PC-9 (cell line): Measurements from ENCODE around the gene KATNB1. TPM values are rescaled to one million over a fixed set of nuclear protein-coding genes. Genes with fewer than 3 reads are reported as not detected.
"Not testable (repeated sequence)": the region's sequence is repeated elsewhere in the genome, so short reads cannot be mapped to it uniquely, and the experiment has no call there.

ENCODE experiments used
- BruUV-seq: library from RNA; stranded (reverse); fragments of 400-500 nt; replicated peaks from 2 replicates; lab custom pipeline; 2021; lab: Mats Ljungman, UMichigan
- CTCF ChIA-PET: fragments of 300-600 bp; sonication (Branson Sonifier 250); formaldehyde crosslinking; loops from one replicate; lab custom pipeline; 2022; ENCODE audit warnings: antibody characterized with exemption; lab: Charles Lee
- POLR2A ChIA-PET: fragments of 300-600 bp; sonication (Branson Sonifier 250); formaldehyde crosslinking; loops from one replicate; lab custom pipeline; 2022; ENCODE audit warnings: antibody characterized with exemption; ENCODE audit not compliant: unreplicated experiment; lab: Charles Lee
- DNase-seq, 2 experiments: peaks; one replicate each; pipeline versions ENCODE4 v3.0.0 to v3.0.0-alpha.2; 2015 to 2022; ENCODE audit warnings: mixed read lengths in 1 of 2
- H2AFZ ChIP-seq: fragments of 200-600 bp; sonication (generic); 2 replicates; pipeline ENCODE4 v1.8.1; 2017; ENCODE audit warnings: antibody characterized with exemption
- H3F3A ChIP-seq: fragments of 200-600 bp; sonication (generic); 2 replicates; pipeline ENCODE4 v1.8.1; 2017; ENCODE audit warnings: antibody characterized with exemption, mild to moderate bottlenecking, low read depth; ENCODE audit not compliant: insufficient read depth
- H3K27ac ChIP-seq: fragments of 200-600 bp; sonication (generic); 2 replicates; pipeline ENCODE4 v1.6.1; 2016; ENCODE audit warnings: mixed run types
- H3K27me3 ChIP-seq: fragments of 200-600 bp; sonication (generic); 2 replicates; pipeline ENCODE4 v1.6.1; 2016; ENCODE audit warnings: low read depth, mixed run types; ENCODE audit not compliant: insufficient read depth
- H3K36me3 ChIP-seq: fragments of 200-600 bp; sonication (generic); 2 replicates; pipeline ENCODE4 v1.6.1; 2016; ENCODE audit warnings: low read depth, mixed run types
- H3K4me1 ChIP-seq: fragments of 200-600 bp; sonication (generic); replicated peaks from 2 replicates; pipeline ENCODE4 v1.6.1; 2016; ENCODE audit warnings: mixed run types; ENCODE audit not compliant: insufficient read depth
- H3K4me2 ChIP-seq: fragments of 200-600 bp; sonication (generic); 2 replicates; pipeline ENCODE4 v1.6.1; 2017; ENCODE audit warnings: mixed run types
- H3K4me3 ChIP-seq: fragments of 200-600 bp; sonication (generic); 2 replicates; pipeline ENCODE4 v1.6.1; 2016; ENCODE audit warnings: mixed run types
- H3K79me2 ChIP-seq: fragments of 200-600 bp; sonication (generic); 2 replicates; pipeline ENCODE4 v1.6.1; 2017; ENCODE audit warnings: low read depth, mixed run types
- H3K9me2 ChIP-seq: fragments of 200-600 bp; sonication (generic); 2 replicates; pipeline ENCODE4 v1.8.1; 2017; ENCODE audit warnings: mild to moderate bottlenecking; ENCODE audit not compliant: insufficient read depth
- H3K9me3 ChIP-seq: fragments of 200-600 bp; sonication (generic); 2 replicates; pipeline ENCODE4 v1.8.1; 2016; ENCODE audit warnings: low read depth; ENCODE audit not compliant: insufficient read depth
- H4K20me1 ChIP-seq: fragments of 200-600 bp; sonication (generic); 2 replicates; pipeline ENCODE4 v1.8.1; 2017; ENCODE audit not compliant: insufficient read depth
- EZH2 ChIP-seq: fragments of 200-600 bp; sonication (generic); IDR thresholded peaks from 2 replicates; pipeline ENCODE4 v1.8.0; 2017; ENCODE audit warnings: antibody characterized with exemption, low read depth
- intact Hi-C: fragments of 100-400 bp; cut with micrococcal nuclease; formaldehyde crosslinking; loops from one replicate; pipeline ENCODE4 v1.10.0; 2022; ENCODE audit not compliant: unreplicated experiment
- total RNA-seq: library from RNA; stranded (reverse); gene quantifications from 2 replicates; pipeline ENCODE4 v1.2.3, GENCODE V29; 2021
- TF ChIP-seq, protein P1 (sequence below): fragments of 200-600 bp; sonication (generic); conservative IDR thresholded peaks from 2 replicates; pipeline ENCODE4 v1.6.1; 2017; ENCODE audit warnings: mixed run types, antibody characterized with exemption, mild to moderate bottlenecking, moderate library complexity

Gene KATNB1
- total RNA-seq, 1 experiment from 2014 or later, result 27.7 TPM

GRCh38 chr16:57774705-57775285 is 39.2 kb downstream of the KATNB1 start:
- peaks cover 7% of the 10 kb centered on the region for H3K36me3 ChIP-seq
- no TSS peak for BruUV-seq
- peaks cover 15% of the 10 kb centered on the region; the same call in 1 of the 2 replicates for H3F3A ChIP-seq
- CTCF ChIA-PET, result no interaction called here
- H3K4me3 ChIP-seq, result no peak overlapping the region
- TF ChIP-seq EZH2, result no peak
- TF ChIP-seq, protein P1, sequence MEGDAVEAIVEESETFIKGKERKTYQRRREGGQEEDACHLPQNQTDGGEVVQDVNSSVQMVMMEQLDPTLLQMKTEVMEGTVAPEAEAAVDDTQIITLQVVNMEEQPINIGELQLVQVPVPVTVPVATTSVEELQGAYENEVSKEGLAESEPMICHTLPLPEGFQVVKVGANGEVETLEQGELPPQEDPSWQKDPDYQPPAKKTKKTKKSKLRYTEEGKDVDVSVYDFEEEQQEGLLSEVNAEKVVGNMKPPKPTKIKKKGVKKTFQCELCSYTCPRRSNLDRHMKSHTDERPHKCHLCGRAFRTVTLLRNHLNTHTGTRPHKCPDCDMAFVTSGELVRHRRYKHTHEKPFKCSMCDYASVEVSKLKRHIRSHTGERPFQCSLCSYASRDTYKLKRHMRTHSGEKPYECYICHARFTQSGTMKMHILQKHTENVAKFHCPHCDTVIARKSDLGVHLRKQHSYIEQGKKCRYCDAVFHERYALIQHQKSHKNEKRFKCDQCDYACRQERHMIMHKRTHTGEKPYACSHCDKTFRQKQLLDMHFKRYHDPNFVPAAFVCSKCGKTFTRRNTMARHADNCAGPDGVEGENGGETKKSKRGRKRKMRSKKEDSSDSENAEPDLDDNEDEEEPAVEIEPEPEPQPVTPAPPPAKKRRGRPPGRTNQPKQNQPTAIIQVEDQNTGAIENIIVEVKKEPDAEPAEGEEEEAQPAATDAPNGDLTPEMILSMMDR, result no peak
- no peaks in the 10 kb centered on the region for H4K20me1 ChIP-seq
- no peaks in the 10 kb centered on the region for H3K9me2 ChIP-seq
- peaks cover 11% of the 10 kb centered on the region for H3K4me1 ChIP-seq
- H3K9me3 ChIP-seq, result no peaks in the 10 kb centered on the region
- peaks cover 4% of the 10 kb centered on the region; the same call in 1 of the 2 replicates for H3K79me2 ChIP-seq
- H2AFZ ChIP-seq, result no peak overlapping the region
- DNase-seq, result no peak
- H3K27me3 ChIP-seq, result no peaks in the 10 kb centered on the region
- H3K27ac ChIP-seq, result no peak overlapping the region
- H3K4me2 ChIP-seq, result no peak overlapping the region
- intact Hi-C loops, result no loop called here
- POLR2A ChIA-PET, result no interaction called here

DNA sequence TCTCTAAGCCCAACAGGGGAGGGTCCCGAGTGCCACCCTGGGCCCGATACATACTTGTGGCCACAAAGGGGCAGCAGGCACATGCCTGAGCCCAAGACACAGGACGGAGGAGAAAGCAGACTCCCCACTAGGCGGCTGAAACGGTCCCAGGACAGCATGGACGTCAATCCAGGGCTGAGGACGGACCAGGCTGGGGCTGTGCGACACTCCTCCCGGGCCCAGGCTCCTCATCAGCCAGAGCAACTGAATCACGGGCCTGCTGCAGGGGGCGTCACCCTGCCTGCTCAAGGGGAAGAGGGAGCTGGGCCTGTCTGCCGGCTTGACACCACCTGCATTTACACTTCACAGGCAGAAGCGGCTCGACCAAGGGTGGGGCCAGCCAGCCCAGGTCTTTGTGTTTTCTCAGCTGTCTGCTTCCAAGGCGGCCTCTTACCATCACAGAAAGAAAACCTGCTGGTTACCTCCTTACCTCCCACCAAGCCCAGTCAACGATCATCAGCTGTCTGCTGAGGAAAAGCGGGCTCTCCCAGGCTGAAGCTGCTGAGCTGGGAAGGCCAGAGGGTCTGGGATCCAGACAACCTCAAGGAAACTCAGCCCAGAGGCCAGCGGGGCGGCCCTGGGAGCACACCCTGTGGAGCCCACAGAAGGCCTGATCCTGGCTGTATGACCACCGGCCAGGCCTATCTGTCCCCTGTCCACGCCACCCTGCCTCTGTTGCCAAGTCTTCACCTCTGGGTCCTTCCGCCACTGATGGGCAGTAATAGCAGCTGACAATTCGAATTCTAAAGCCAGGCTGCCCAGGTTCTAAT is 40.3 kb downstream of the KATNB1 start:
- Histone ChIP-seq H3K27ac (no peak overlapping the region), H3K4me1 (peaks cover 16% of the 10 kb centered on the region), H3K9me2 (no peaks in the 10 kb centered on the region), H3K4me2 (no peak overlapping the region), H3K27me3 (no peaks in the 10 kb centered on the region), H3K4me3 (no peak overlapping the region), H3K36me3 (peaks cover 11% of the 10 kb centered on the region), H3F3A (peaks cover 22% of the 10 kb centered on the region; the same call in 1 of the 2 replicates), H2AFZ (no peak overlapping the region), H4K20me1 (no peaks in the 10 kb centered on the region), H3K79me2 (peaks cover 4% of the 10 kb centered on the region; the same call in 1 of the 2 replicates), H3K9me3 (no peaks in the 10 kb centered on the region; the same call in 1 of the 2 replicates)
- BruUV-seq, result no TSS peak
- no peak for DNase-seq
- TF ChIP-seq, protein P1, result no peak
- TF ChIP-seq EZH2, result no peak
- ChIA-PET POLR2A (no interaction called here), CTCF (interaction anchor here (0.7 kb wide), 1 partner anchor 15 kb away, joined by 3 read pairs; no protein-coding TSS in a partner anchor)
- intact Hi-C loops, result no loop called here

- TF ChIP-seq, protein P1, result no peak
- TF ChIP-seq EZH2, result no peak
- no peaks in the 10 kb centered on the region; the same call in 1 of the 2 replicates for H3K9me3 ChIP-seq
- peaks cover 31% of the 10 kb centered on the region for H3K4me1 ChIP-seq
- no peaks in the 10 kb centered on the region for H4K20me1 ChIP-seq
- ChIA-PET POLR2A (no interaction called here), CTCF (no interaction called here)
- H3F3A ChIP-seq, result peaks cover 29% of the 10 kb centered on the region; the same call in 1 of the 2 replicates
- H3K36me3 ChIP-seq, result peaks cover 14% of the 10 kb centered on the region
- no peak overlapping the region for H2AFZ ChIP-seq
- no TSS peak for BruUV-seq
- DNase-seq, result no peak
- intact Hi-C loops, result no loop called here
- H3K4me3 ChIP-seq, result no peak overlapping the region
- peaks cover 4% of the 10 kb centered on the region; the same call in 1 of the 2 replicates for H3K79me2 ChIP-seq
- H3K27ac ChIP-seq, result peak overlapping the region; percentile 45
- H3K4me2 ChIP-seq, result no peak overlapping the region
- H3K9me2 ChIP-seq, result no peaks in the 10 kb centered on the region
- H3K27me3 ChIP-seq, result no peaks in the 10 kb centered on the region
These were observed 43.1 kb downstream of the KATNB1 start for GRCh38 chr16:57778658-57779057.

- H3K4me3 ChIP-seq, CTCF ChIA-PET, H3K4me2 ChIP-seq, DNase-seq, BruUV-seq, H3K9me3 ChIP-seq, intact Hi-C loops, H3K9me2 ChIP-seq, H3K79me2 ChIP-seq, H3K27me3 ChIP-seq, H2AFZ ChIP-seq, H4K20me1 ChIP-seq: not testable (repeated sequence)
- H3K4me1 ChIP-seq, result peaks cover 31% of the 10 kb centered on the region
- POLR2A ChIA-PET, result interaction anchor here (0.6 kb wide), 1 partner anchor 11 kb away, joined by 8 read pairs; no protein-coding TSS in a partner anchor
- H3K36me3 ChIP-seq, result peaks cover 17% of the 10 kb centered on the region
- H3K27ac ChIP-seq, result peak overlapping the region; percentile 45
- H3F3A ChIP-seq, result peaks cover 29% of the 10 kb centered on the region; the same call in 1 of the 2 replicates
These were observed 44.3 kb downstream of the KATNB1 start for GRCh38 chr16:57779836-57780235.
